DOHH2 (cell line): Measurements from ENCODE around the gene ZNF581.

Source experiments
- H3F3A ChIP-seq: fragments of 200-600 bp; sonication (generic), shearing (Covaris generic); 2 replicates; pipeline ENCODE4 v1.6.0; 2016; ENCODE audit warnings: antibody characterized with exemption, mild to moderate bottlenecking; ENCODE audit not compliant: control insufficient read depth, insufficient read depth
- H3K27ac ChIP-seq: fragments of 200-600 bp; sonication (generic); 2 replicates; pipeline ENCODE4 v1.5.1; 2014; ENCODE audit warnings: low read depth, mild to moderate bottlenecking, low read length, moderate library complexity
- H3K27me3 ChIP-seq: fragments of 200-600 bp; sonication (generic); 2 replicates; pipeline ENCODE4 v1.6.1; 2014; ENCODE audit warnings: mild to moderate bottlenecking, low read length, mixed read lengths; ENCODE audit not compliant: control insufficient read depth
- H3K36me3 ChIP-seq: fragments of 200-600 bp; sonication (generic); 2 replicates; pipeline ENCODE4 v1.6.1; 2014; ENCODE audit warnings: mild to moderate bottlenecking, low read length, moderate library complexity, mixed read lengths; ENCODE audit not compliant: control insufficient read depth
- H3K4me1 ChIP-seq: fragments of 200-600 bp; sonication (generic); 2 replicates; pipeline ENCODE4 v1.6.1; 2014; ENCODE audit warnings: mild to moderate bottlenecking, low read length, mixed read lengths; ENCODE audit not compliant: control insufficient read depth
- H3K4me2 ChIP-seq: fragments of 200-600 bp; sonication (generic); 2 replicates; pipeline ENCODE4 v1.6.0; 2014; ENCODE audit warnings: mild to moderate bottlenecking, low read length, moderate library complexity
- H3K4me3 ChIP-seq: fragments of 200-600 bp; sonication (generic); 2 replicates; pipeline ENCODE4 v1.5.1; 2014; ENCODE audit warnings: mild to moderate bottlenecking, low read length, mixed read lengths
- H3K79me2 ChIP-seq: fragments of 200-600 bp; sonication (generic); 2 replicates; pipeline ENCODE4 v1.6.1; 2014; ENCODE audit warnings: mild to moderate bottlenecking, low read length, mixed read lengths; ENCODE audit not compliant: control insufficient read depth
- H3K9me2 ChIP-seq: fragments of 200-600 bp; sonication (generic); replicated peaks from 2 replicates; pipeline ENCODE4 v1.6.1; 2014; ENCODE audit warnings: mild to moderate bottlenecking, low read length, mixed read lengths; ENCODE audit not compliant: control insufficient read depth
- H3K9me3 ChIP-seq: fragments of 200-600 bp; sonication (generic); 2 replicates; pipeline ENCODE4 v1.6.1; 2014; ENCODE audit warnings: antibody characterized with exemption, low read length, mixed read lengths; ENCODE audit not compliant: control insufficient read depth, insufficient read depth
- H4K20me1 ChIP-seq: fragments of 200-600 bp; sonication (generic); 2 replicates; pipeline ENCODE4 v1.6.0; 2014; ENCODE audit warnings: low read depth, mild to moderate bottlenecking, antibody characterized with exemption, low read length, moderate library complexity; ENCODE audit not compliant: control insufficient read depth, insufficient read depth
- CTCF ChIP-seq: fragments of 200-600 bp; sonication (generic); IDR thresholded peaks from one replicate; pipeline ENCODE4 v1.5.1; 2014; ENCODE audit warnings: antibody characterized with exemption, mild to moderate bottlenecking, low read depth, low read length; ENCODE audit not compliant: poor library complexity, severe bottlenecking
- EZH2phosphoT487 ChIP-seq: fragments of 200-600 bp; sonication (generic); IDR thresholded peaks from 2 replicates; pipeline ENCODE4 v1.6.1; 2017; ENCODE audit warnings: borderline replicate concordance, mild to moderate bottlenecking, antibody characterized with exemption, low read length, moderate library complexity, mixed read lengths

Gene ZNF581

GRCh38 chr19:55635334-55635717 lies 8.1 kb upstream of the ZNF581 start:
- peaks cover 16% of the 10 kb centered on the region for H3F3A ChIP-seq
- no peaks in the 10 kb centered on the region for H3K9me3 ChIP-seq
- no peak for TF ChIP-seq CTCF
- no peak for TF ChIP-seq EZH2phosphoT487
- peaks cover 52% of the 10 kb centered on the region for H3K79me2 ChIP-seq
- peaks cover 3% of the 10 kb centered on the region; the same call in 1 of the 2 replicates for H4K20me1 ChIP-seq
- H3K4me3 ChIP-seq = peak overlapping the region; percentile 86
- peak overlapping the region; percentile 96 for H3K4me2 ChIP-seq
- H3K4me1 ChIP-seq = peaks cover 56% of the 10 kb centered on the region
- H3K9me2 ChIP-seq = no peaks in the 10 kb centered on the region
- H3K27me3 ChIP-seq = no peaks in the 10 kb centered on the region
- peaks cover 26% of the 10 kb centered on the region for H3K36me3 ChIP-seq
- peak overlapping the region; percentile 56 for H3K27ac ChIP-seq

- no peaks in the 10 kb centered on the region for H3K27me3 ChIP-seq
- peak overlapping the region; percentile 96 for H3K4me2 ChIP-seq
- H3K79me2 ChIP-seq = peaks cover 52% of the 10 kb centered on the region
These were observed 7.5 kb upstream of the ZNF581 start for GRCh38 chr19:55635856-55636440.

GRCh38 chr19:55636723-55637122 lies 6.7 kb upstream of the ZNF581 start:
- TF ChIP-seq CTCF = no peak
- no peak for TF ChIP-seq EZH2phosphoT487

More at GRCh38 chr19:55635856-55636440, 7.5 kb upstream of the ZNF581 start:
- Histone ChIP-seq H3K9me3 (no peaks in the 10 kb centered on the region), H3K27ac (no peak overlapping the region), H4K20me1 (peaks cover 3% of the 10 kb centered on the region; the same call in 1 of the 2 replicates), H3K4me3 (peak overlapping the region; percentile 86), H3K4me1 (peaks cover 60% of the 10 kb centered on the region), H3K36me3 (peaks cover 26% of the 10 kb centered on the region), H3K9me2 (no peaks in the 10 kb centered on the region), H3F3A (peaks cover 20% of the 10 kb centered on the region)
- TF ChIP-seq EZH2phosphoT487 (no peak), CTCF (no peak)

More at GRCh38 chr19:55636723-55637122, 6.7 kb upstream of the ZNF581 start:
- Histone ChIP-seq H4K20me1 (peaks cover 3% of the 10 kb centered on the region; the same call in 1 of the 2 replicates), H3K4me1 (peaks cover 59% of the 10 kb centered on the region), H3K27me3 (no peaks in the 10 kb centered on the region), H3K9me3 (no peaks in the 10 kb centered on the region), H3K79me2 (peaks cover 58% of the 10 kb centered on the region), H3K27ac (no peak overlapping the region), H3K36me3 (peaks cover 30% of the 10 kb centered on the region), H3K4me3 (peak overlapping the region; percentile 86), H3K9me2 (no peaks in the 10 kb centered on the region), H3F3A (peaks cover 25% of the 10 kb centered on the region), H3K4me2 (peak overlapping the region; percentile 96)
